ENCODE measurements around the gene CD164L2.
"Not testable (repeated sequence)": the region's sequence is repeated elsewhere in the genome, so short reads cannot be mapped to it uniquely, and the experiment has no call there.

The CD164L2 gene

DNA sequence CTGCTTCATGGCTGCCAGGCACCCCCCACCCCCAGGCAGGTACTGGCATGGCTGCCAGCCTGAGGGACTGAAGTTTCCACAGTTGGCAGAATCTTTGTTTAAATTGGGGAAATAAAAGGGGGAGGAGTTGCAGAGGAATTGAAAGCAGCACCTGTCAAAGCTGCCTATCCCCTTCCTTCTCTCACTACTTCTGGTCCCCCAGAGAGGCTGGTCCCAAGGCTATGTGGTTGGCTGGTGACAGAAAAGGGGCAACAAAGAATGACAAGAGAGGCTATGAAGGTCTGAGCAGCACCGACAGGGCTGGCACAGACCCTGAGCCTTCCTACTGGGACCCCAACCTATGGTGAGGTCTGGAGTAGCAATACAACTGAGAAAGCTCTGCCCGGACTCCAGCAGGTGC is 23.7 kb upstream of the CD164L2 start:
- DNase-seq; in situ Hi-C loops (cut with HindIII; ENCODE audit: low pct_ligation_motif_present, low pct_unique_long_range_greater_than_20kb, low sequenced_read_pairs): not testable (repeated sequence)

DNA sequence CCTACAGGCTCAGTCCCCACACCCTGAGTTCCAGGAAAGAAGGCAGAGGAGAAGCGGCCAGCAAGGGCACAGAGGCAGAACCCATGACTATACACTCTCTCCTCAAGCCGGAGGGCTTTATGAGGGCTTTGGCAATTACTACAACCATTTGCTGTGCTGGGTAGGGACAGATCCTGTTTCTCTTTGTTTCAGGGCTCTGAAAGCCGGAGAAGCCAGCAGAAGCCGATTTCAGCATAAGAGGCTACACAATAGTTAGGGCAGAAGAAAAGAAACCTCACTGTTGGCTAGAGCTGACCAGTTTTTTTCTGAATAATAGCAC is 23.2 kb upstream of the CD164L2 start:
- no peak for DNase-seq
- in situ Hi-C loops (cut with HindIII; ENCODE audit: low pct_ligation_motif_present, low pct_unique_long_range_greater_than_20kb, low sequenced_read_pairs), result no loop called here

DNA sequence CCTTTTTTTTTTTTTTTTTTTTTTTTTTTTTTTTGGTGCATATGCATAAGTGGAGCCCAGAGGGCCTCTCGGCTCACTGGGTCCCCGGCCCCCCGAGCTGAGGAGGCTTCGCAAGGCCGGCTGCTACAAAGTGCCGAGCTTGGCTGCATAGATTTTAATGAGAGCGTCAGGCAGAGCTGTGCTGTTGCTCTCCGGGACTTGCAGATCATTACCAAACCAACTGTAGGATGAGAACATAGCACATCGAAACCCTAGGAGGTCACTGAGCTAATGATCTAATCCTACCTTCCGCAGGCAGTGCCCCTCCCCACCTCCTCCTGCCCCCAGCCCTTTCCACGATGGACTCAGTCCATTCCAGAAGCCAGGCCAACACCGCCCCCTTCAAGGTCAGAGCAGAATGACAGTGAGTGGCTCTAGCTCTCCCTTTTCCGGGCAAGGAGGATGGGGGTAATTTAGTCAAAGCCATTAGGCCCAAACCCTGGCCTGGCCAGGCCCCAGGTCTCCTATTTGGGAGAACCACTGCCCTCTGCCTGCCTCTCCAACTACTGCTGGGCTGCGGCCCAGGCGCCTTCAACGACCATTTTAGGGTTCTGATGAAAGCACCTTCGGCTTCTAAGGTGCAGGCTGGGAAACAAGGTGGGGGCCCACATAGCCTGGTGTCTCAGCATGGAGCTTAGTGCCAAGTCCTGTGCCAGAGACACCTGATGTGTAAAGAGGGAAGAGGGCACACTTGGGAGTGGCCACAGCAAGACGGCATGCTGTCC is 22.6 kb upstream of the CD164L2 start:
- in situ Hi-C loops (cut with HindIII; ENCODE audit: low pct_ligation_motif_present, low pct_unique_long_range_greater_than_20kb, low sequenced_read_pairs); DNase-seq: not testable (repeated sequence)

DNA sequence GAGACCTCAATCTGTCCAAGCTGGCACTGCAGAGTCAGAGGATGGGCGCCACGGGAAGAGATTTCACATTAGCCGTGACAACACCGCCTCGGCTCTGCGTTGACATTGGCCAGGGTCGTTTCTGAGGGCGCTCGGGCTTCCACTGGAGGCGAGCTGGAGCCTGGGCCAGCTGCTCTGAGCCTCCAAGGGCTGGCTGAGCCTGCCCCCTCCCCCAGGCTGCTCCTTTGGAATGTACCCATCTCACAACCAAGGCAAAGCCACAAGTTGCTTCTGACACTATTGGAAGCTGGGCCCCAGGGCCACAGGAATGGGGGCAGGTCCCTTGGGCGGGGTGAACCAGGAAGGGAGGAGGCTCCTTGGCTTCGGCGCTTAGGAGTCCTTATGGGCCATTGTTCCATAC is 21.9 kb upstream of the CD164L2 start:
- DNase-seq, result no peak
- in situ Hi-C loops (cut with HindIII; ENCODE audit: low pct_ligation_motif_present, low pct_unique_long_range_greater_than_20kb, low sequenced_read_pairs), result no loop called here

DNA sequence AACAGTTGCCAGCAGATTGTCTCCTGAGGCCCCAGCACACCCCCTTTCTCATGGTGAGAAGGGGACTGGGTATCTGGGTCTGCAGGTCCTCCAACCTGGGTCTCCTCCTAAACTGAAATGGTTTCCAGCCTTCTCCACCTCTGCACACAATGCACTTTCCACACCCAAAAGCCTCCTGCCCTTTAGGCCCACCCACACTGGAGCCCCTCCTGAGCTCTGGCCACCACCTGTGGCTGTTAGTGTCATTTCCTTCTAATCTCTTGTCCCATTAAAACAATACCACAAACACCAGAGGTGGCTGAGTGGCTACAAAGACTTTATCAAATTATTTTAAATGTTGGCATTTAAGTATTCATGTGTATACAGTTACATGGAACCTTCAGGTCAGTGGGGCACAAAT is 20.8 kb upstream of the CD164L2 start:
- in situ Hi-C loops (cut with HindIII; ENCODE audit: low pct_ligation_motif_present, low pct_unique_long_range_greater_than_20kb, low sequenced_read_pairs), result no loop called here
- DNase-seq, result no peak

DNA sequence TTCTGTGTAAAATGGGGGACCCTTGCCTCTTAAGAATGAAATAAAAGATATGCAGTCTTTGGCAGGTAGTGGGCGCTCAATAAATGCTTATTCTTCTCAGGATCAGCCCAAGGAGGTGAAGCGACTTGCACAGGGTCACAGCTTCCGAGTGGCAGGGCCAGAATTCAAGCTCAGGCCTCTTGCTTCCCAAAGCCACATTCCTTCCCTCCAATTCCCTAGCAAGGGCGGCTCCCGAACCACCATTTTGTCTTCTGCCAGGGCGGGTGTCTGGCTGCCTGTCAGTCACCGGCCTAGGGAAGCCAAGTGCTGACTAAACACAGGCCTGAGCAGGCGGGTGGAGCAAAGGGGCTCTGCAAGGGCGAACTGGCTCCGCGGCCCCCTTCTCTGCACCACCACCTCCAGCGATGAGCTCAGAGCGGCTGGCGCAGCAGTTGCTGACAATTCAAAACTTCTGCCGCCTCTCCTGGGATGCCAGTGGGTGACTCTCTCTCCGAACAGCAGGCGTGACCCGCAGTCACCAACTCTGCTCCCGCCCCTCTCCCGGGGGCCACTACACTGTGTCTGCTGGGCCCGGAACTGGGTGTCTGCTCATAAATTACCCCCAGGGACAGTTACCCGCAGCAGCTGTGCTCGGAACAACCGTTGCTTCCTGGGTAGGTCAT is 20.1 kb upstream of the CD164L2 start:
- DNase-seq, result peak; percentile 12
- in situ Hi-C loops (cut with HindIII; ENCODE audit: low pct_ligation_motif_present, low pct_unique_long_range_greater_than_20kb, low sequenced_read_pairs), result no loop called here

DNA sequence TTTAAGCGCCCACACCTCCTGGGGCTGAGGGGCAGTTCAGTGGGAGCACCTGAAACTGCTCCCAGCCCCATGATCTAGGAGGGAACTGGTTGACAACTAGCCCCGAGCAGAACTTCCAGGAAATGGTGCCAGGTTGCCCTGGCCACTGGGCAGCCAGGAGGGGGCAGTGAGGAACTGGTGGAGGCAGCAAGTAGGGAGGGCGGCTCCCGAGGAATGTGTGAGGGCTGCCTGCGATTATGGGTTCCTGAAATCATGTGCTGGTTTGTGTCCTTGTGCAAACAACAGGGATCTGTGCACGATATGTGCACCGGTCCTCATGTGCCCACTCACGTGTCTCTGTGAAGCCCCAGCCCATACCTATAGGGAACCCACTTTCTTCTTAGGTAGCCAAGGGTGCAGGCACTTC is 19.2 kb upstream of the CD164L2 start:
- in situ Hi-C loops (cut with HindIII; ENCODE audit: low pct_ligation_motif_present, low pct_unique_long_range_greater_than_20kb, low sequenced_read_pairs), result no loop called here
- DNase-seq, result peak; percentile 49

DNA sequence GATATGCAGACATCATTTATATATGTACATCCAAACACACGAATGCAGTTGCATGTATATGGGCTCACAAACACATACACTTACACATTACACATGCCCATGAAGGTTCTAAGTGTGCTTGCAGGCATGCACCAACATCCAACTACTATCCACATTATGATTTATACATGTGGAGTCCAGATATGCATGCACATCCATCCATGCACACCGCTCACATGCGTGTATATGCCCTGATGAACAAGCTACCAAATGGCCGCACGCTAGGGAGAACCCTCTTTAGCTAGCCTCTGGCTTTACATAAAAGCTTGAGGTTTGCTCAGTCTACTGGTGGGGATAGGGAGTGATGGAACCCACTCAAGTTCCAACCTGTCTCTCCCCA is 17.8 kb upstream of the CD164L2 start:
- in situ Hi-C loops (cut with HindIII; ENCODE audit: low pct_ligation_motif_present, low pct_unique_long_range_greater_than_20kb, low sequenced_read_pairs), result no loop called here
- no peak for DNase-seq

DNA sequence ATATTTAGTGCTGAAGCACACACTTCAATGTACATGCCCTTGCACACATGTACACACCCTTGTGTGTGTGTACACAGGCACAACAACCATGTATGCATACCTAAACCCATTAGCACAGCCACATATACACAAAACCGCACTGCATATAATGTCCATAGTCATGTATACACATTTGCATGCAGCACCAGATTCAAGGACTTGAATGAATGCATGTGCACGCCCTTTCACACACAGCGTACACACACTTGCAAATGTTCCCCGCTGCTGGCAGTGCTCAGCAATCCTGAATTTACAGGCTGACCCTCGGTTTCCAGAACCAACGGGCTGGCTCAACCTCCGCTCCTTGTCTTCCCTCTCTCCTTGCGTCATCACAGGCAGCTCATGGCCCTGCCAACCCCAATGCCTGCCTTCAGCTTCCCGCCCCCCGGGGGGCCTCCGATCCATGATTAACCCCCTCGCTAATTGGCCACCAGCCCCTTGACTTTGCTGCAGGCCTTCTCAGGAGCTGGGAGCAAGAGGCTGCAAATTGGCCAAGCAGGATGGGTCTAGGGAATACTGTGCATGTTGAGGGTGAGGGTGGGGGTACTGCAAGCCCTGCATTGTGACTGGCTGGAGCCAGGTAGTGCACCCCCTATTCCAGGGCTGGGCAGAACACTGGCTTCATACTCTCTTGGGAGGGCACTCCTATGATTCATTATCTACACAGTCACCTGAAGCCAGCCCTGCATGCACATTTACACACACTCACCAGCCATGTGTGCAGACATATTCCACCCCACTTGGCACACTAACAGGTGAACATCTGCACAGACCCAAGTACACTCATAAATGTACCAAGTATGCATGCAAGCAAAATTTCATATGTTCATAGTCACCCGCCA is 17.2 kb upstream of the CD164L2 start:
- in situ Hi-C loops (cut with HindIII; ENCODE audit: low pct_ligation_motif_present, low pct_unique_long_range_greater_than_20kb, low sequenced_read_pairs), result no loop called here
- DNase-seq, result no peak

DNA sequence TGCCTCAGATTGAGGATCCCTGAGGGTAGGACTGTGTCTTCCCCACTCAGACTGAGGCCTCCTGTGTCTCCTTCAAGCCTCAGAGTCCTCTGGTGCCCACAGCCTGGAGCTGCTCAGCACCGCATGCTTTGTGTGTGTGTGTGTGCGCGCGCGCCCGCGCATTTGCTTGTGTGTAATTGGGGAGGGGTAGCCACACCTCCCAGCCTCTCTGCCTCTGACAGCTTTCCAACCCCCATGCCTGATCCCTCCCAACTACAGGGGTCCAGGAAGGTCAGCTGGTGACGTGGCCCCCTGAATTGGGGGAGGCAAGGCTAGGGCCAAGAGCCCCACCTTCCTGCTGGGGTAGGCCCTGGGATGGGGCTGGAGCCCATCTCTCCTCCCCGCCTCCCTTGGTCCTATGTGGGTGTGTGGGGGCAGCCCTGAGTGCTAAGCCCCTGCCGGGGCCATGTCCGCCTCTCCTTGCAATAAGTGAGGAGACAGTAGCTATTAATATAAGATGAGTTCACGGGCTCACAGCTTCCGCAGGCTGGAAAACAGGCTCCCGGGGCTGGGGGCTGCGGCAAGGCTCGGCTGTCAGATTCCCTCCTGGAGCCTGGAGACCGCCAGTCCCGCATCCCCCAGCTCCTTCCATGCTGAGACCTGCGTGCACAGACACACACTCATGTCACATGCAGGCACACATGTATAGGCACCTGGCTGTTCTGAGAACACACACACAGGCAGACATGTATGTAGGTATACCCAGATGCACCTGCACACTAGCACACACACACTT is 16.3 kb upstream of the CD164L2 start:
- no peak for DNase-seq
- in situ Hi-C loops (cut with HindIII; ENCODE audit: low pct_ligation_motif_present, low pct_unique_long_range_greater_than_20kb, low sequenced_read_pairs), result no loop called here

DNA sequence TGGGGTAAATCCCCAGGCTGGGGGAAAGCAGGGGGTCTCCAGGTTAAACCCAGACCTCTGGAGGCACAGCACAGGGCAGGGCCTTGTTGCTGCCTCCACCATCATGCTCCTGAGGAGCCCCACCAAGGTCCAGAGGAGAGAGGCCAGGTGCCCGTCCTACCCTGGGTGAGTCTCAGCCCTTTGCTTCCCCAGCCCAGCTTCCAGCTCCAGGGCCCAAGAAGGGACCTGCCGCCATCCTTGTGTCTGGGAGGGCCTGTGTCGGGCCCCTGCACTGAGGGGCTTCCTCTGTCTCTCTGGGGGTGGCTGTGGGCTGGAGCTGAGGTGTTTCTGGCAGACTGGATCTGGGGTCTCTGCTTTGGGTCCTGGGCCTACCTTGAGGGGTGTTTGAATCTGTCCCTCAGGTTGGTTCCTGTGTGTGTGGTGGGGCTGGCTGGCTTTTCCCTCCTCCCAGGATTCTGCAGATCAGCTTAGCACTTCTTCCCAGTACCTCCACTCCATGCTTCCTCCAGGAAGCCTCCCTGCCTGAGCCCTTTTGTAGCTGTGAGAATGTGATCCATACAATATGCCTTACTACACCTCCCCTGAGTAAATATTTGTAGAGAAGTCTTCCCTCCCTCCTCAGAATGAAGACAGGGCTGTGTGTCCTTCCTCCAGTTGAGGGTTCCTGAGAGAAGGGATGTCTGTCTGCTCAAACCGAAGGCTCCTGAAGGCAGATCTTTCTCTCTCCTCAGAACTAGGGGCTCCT is 15.4 kb upstream of the CD164L2 start:
- DNase-seq, result no peak
- in situ Hi-C loops (cut with HindIII; ENCODE audit: low pct_ligation_motif_present, low pct_unique_long_range_greater_than_20kb, low sequenced_read_pairs), result no loop called here

DNA sequence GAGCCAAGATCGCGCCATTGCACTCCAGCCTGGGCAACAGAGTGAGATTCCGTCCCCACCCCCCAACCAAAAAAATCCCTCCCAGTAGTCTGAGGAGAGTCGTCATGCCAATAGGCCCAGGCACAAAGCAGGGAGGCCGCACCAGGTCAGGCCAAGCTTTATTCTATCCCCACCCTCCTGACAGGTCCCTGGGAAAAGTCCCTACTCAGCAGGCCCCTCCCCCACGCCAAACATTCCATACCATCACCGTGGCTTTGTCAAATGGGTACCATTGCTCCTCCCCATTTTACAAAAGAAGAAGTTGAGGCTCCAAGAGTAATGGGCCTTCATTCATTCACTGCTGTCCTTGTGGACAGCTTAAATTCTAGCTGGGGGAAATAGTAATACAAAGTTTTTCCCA is 14.6 kb upstream of the CD164L2 start:
- in situ Hi-C loops (cut with HindIII; ENCODE audit: low pct_ligation_motif_present, low pct_unique_long_range_greater_than_20kb, low sequenced_read_pairs), result no loop called here
- no peak for DNase-seq

DNA sequence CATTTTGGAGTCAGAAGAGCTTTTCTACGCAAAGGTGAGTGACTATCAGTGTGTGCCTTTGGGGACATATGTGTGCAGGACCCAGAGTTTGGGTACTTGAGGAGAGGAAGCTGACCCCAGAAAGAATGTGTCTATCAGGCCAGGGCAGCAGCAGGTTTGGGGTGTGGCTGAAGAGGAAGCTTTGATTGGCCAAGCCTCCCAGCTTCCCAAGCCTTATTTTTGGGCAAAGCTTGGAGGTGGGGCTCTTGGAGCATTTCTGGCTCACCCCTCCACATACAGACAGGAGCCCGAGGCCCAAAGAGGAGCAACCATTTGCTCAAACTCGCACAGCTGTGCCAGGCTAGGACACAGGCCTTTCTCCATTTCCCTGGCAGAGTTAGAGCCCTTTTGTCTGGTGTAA is 14.0 kb upstream of the CD164L2 start:
- no peak for DNase-seq
- in situ Hi-C loops (cut with HindIII; ENCODE audit: low pct_ligation_motif_present, low pct_unique_long_range_greater_than_20kb, low sequenced_read_pairs), result no loop called here

DNA sequence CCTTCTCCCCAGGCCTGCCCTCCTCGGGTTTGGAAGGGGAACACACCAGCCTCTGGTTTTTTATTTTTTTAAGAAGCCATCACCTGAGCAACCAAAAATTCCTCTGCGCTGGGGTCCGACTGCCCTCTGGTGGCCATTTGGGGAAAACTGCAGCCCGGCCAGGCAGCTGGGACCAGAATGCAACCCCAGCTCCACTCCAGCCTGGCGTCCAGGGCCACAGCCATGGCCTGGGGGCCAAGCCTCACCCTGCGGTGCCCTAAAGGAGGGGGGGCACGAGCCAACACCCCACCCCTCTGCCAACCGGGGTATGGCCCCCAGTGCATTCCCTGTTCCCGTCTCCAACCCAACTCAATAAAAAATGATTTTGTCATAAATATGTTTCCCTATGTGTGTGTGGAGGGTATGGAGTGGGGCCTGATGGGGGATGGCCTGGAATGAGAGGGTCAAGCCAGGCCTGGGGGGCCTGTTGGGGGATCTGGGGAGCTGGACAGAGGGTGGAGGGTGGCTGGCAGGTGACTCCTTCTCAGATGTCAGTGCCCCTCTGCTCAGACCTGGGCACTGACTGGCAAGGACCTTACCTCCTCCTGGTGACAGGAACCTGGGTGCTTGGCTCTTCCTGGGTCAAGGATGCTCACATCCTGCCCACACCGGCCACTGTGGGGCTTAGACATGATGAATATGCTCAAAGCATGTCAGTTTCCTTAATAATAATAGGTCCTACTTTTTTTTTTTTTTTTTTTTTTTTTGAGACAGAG is 12.5 kb upstream of the CD164L2 start:
- in situ Hi-C loops (cut with HindIII; ENCODE audit: low pct_ligation_motif_present, low pct_unique_long_range_greater_than_20kb, low sequenced_read_pairs), result no loop called here
- DNase-seq, result peak; percentile 62

DNA sequence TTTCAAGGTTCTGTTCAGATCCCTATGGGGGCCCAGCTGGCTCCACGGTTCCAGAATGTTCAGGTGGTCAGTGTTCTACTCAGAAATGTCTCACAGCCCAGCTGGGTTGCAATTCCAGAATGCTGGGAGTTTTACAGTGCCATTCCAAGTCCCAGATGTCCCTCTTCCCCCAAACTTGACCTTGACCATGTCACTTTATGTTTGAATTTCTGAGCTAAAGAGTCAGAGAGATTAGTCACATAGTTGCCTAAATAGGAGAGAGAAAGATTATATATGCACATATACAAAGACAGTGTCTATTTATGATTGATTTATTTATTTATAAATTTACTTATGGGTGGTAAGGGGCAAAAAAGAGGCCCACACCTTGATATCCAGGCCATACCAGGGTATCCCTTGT is 11.8 kb upstream of the CD164L2 start:
- in situ Hi-C loops (cut with HindIII; ENCODE audit: low pct_ligation_motif_present, low pct_unique_long_range_greater_than_20kb, low sequenced_read_pairs), result no loop called here
- DNase-seq, result no peak

DNA sequence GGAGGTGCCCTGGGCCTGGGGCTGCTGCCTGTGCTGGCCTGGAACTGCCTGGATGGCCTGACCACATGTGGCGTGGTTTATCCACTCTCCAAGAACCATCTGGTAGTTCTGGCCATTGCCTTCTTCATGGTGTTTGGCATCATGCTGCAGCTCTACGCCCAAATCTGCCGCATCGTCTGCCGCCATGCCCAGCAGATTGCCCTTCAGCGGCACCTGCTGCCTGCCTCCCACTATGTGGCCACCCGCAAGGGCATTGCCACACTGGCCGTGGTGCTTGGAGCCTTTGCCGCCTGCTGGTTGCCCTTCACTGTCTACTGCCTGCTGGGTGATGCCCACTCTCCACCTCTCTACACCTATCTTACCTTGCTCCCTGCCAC is 11.1 kb upstream of the CD164L2 start:
- DNase-seq, result no peak
- in situ Hi-C loops (cut with HindIII; ENCODE audit: low pct_ligation_motif_present, low pct_unique_long_range_greater_than_20kb, low sequenced_read_pairs), result no loop called here

DNA sequence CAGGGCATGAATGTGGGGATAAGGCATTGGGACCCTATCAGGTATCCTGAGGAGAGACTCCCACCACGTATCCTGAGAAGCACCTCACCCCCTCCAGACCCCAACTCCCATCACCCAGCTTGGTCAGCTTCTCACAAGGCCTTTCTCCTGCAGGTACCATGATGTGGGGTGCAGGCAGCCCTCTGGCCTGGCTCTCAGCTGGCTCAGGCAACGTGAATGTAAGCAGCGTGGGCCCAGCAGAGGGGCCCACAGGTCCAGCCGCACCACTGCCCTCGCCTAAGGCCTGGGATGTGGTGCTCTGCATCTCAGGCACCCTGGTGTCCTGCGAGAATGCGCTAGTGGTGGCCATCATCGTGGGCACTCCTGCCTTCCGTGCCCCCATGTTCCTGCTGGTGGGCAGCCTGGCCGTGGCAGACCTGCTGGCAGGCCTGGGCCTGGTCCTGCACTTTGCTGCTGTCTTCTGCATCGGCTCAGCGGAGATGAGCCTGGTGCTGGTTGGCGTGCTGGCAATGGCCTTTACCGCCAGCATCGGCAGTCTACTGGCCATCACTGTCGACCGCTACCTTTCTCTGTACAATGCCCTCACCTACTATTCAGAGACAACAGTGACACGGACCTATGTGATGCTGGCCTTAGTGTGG is 10.6 kb upstream of the CD164L2 start:
- no peak for DNase-seq
- in situ Hi-C loops (cut with HindIII; ENCODE audit: low pct_ligation_motif_present, low pct_unique_long_range_greater_than_20kb, low sequenced_read_pairs), result no loop called here

Data from ACHN (cell line).